ENCODE data around the gene LRRC37A. TPM values are rescaled to one million over a fixed set of nuclear protein-coding genes. Genes with fewer than 3 reads are reported as not detected.
A peak's percentile ranks its signal among the peaks of the same experiment; 100 is the strongest.
"Not testable (repeated sequence)": the region's sequence is repeated elsewhere in the genome, so short reads cannot be mapped to it uniquely, and the experiment has no call there.

The LRRC37A gene
- total RNA-seq: 1 to 10 TPM; 7.5 to 9.7 TPM
- polyA plus RNA-seq: 1 to 10 TPM in 1 of 3 donors, under 1 TPM in 2; 0.27 to 1.7 (median 0.42) TPM
- total RNA-seq: 0.19 to 6.4 (median 1.7) reads per million in 6 experiments

DNA sequence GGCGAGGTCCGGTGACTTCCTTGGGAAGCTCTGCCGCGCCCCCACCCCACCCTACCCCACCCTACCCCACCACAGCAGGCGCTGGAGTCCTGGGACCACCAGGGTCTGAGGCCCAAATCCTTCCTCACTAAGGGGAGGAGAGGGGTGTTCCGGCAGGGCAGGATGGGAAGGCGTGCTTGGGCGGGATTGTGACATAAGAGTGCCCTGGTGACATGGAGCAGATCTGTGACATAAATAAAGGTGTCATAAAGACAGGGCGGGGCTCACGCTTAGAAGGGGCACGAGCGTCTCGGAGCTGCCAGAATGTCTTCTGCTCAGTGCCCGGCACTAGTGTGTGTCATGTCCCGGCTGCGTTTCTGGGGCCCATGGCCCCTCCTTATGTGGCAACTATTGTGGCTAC is at the start of gene LRRC37A:
Gene LRRC37A (plus strand): TSS at position 301 of the 400 bp plus-strand sequence. CDS start 3 bp downstream, at position 304.
- H3K9me3 Mint-ChIP-seq, POLR2A ChIA-PET, H3K36me3 Mint-ChIP-seq, ATAC-seq, DNase-seq, H3K4me3 Mint-ChIP-seq, H3K27me3 Mint-ChIP-seq, H3K27ac Mint-ChIP-seq: not testable (repeated sequence)
- H3K4me1 Mint-ChIP-seq: peaks cover 6 to 16% (median 8%) of the 10 kb centered on the region in 4 donors

DNA sequence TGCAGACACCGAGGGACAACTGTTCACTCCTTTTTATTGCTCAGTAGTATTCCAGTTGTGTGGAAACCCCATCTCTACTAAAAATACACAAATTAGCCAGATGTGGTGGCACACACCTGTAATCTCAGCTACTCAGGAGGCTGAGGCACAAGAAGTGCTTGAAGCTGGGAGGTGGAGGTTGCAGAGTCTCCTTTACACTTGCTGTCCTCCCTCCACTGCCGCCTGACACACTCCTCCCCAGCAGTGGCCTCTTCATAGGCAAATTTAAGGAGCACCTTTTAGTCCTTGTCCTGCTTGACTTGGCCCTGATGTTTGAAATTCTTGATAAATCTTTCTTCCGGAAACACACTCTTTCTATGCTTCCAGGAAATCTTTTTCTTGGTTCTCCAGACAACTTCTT is 45.8 kb upstream of the LRRC37A start:
- H3K9me3 Mint-ChIP-seq, POLR2A ChIA-PET, DNase-seq, H3K4me1 Mint-ChIP-seq, H3K27me3 Mint-ChIP-seq, H3K36me3 Mint-ChIP-seq, ATAC-seq, H3K4me3 Mint-ChIP-seq: not testable (repeated sequence)
- H3K27ac Mint-ChIP-seq: peak overlapping the region in 1 of 10 donors; percentile 42

DNA sequence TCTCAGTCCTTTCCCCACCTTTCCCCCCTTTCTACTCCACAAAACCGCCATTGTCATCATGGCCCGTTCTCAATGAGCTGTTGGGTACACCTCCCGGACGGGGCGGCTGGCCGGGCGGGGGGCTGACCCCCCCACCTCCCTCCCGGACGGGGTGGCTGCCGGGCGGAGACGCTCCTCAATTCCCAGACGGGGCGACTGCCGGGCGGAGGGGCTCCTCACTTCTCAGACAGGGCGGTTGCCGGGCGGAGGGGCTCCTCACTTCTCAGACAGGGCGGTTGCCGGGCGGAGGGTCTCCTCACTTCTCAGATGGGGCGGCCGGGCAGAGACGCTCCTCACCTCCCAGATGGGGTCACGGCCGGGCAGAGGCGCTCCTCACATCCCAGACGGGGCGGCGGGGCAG is 42.1 kb upstream of the LRRC37A start:
- H3K4me1 Mint-ChIP-seq, H3K36me3 Mint-ChIP-seq, POLR2A ChIA-PET, H3K9me3 Mint-ChIP-seq, H3K27ac Mint-ChIP-seq, H3K27me3 Mint-ChIP-seq, ATAC-seq, DNase-seq, H3K4me3 Mint-ChIP-seq: not testable (repeated sequence)

DNA sequence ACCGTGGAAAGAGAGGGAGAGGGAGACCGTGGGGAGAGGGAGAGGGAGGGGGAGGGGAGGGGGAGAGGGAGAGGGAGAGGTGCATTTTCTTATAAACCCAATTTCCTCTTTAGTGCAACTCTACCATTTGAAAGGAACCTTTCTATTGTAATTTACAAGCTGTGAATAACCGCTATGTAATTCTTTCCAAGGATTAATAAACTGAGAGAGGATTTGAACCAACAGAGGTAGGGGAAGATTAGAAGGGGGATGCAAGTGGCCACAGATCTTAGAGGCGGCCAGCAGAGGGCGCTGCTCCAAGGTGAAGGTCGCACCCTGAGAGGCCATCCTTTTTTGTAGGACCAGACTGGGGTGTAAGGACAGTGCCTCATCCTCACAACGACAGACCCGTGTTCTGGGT is 41.2 kb upstream of the LRRC37A start:
- H3K4me1 Mint-ChIP-seq, H3K4me3 Mint-ChIP-seq, H3K36me3 Mint-ChIP-seq, H3K27me3 Mint-ChIP-seq, H3K9me3 Mint-ChIP-seq: not testable (repeated sequence)
- DNase-seq (peak; percentile 62 to 90 (median 76)), ATAC-seq (peak; percentile 98 to 100)
- POLR2A ChIA-PET: interaction anchor here (0.6 kb wide), 1 partner anchor 668 kb away, joined by 3 read pairs; no protein-coding TSS in a partner anchor
- H3K27ac Mint-ChIP-seq: peak overlapping the region in 1 of 10 donors; percentile 8

DNA sequence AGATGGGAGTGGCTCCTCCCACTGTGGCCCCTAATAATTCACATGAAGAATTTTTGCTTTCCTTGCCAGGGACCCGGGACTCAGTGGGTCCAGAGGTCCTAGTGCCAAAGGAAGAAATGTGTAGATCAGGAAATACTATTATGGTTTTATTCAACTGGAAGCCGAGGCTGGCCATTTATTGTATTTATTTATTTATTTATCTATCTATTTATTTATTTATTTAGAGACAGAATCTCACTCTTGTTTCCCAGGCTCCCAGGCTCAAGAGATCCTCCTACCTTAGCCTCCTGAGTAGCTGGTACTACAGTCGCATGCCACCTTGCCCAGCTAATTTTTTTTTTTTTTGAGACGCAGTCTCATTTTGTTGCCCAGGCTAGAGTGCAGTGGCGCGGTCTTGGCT is 40.7 kb upstream of the LRRC37A start:
- H3K4me1 Mint-ChIP-seq, H3K27me3 Mint-ChIP-seq, H3K9me3 Mint-ChIP-seq, DNase-seq, H3K27ac Mint-ChIP-seq, POLR2A ChIA-PET, H3K36me3 Mint-ChIP-seq, H3K4me3 Mint-ChIP-seq, ATAC-seq: not testable (repeated sequence)

DNA sequence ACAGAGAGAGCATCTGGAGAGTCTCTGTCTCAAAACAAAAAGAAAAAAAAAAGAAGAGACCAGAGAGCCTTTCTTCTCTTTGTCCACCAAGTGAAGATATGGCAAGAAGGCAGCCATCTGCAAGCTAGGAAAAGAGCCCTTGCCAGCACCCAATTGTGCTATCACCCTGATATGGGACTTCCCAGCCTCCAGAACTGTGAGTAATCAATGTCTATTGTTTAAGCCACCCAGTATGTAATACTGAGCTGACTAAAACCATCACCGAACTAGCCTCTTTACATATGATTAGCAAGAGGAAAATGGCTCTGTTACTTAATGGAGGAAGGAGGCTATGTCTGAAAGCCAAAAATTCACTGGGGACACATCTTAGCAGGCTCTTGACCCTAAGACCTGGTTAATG is 38.6 kb upstream of the LRRC37A start:
- ATAC-seq, H3K4me3 Mint-ChIP-seq: not testable (repeated sequence)

DNA sequence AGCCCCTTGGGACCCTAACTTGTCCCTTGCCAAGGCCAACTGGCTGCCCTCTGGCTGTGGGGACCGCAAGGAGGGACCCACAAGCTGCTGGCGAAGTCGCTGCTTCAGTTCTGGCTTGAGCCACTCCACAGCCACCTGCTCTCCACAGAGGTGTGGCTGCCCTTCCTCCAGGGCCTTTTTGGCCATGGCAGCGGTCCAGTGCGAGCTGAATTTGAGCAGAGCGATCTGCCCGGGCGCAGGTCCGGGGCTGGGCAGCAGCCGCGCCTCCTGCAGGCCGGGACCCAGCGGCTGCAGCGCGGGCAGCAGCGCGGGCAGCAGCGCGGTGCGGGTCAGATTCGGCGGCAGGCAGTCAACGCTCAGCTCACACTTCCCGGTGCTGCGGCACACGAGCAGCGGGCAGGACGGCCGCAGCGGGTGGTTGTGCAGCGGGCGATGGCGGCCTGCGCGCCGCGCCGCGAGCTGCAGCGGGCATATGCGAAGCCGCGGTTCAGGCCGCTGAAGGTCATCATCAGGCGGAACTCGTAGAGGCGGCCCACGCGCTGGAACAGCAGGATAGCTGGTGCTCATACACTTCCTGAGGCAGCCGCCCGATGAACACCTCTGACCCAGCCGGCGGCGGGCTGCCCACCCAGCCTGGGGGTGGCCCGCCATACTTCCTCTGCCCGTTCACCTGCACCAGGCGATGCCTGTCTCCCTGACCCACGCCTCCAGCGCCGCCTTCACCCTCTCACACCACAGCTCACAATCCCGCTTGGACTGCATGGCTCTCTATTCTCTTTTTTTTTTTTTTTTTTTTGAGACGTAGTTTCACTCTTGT is 34.9 kb upstream of the LRRC37A start:
- peak overlapping the region in 8 of 10 donors; percentile 41 to 93 (median 73) for H3K27ac Mint-ChIP-seq
- peak overlapping the region; percentile 78 to 93 (median 89) for H3K4me3 Mint-ChIP-seq
- ATAC-seq (peak; percentile 10 to 73), DNase-seq (peak in 3 of 10 donors; percentile 6 to 38 (median 9))
- H3K36me3 Mint-ChIP-seq, H3K9me3 Mint-ChIP-seq, H3K27me3 Mint-ChIP-seq: not testable (repeated sequence)
- POLR2A ChIA-PET: interaction anchor here (0.6 kb wide), 1 partner anchor 570 kb away, joined by 3 read pairs; no protein-coding TSS in a partner anchor
- H3K4me1 Mint-ChIP-seq: peaks cover 11 to 24% (median 18%) of the 10 kb centered on the region in 4 donors

More for the DNA sequence above, 38.6 kb upstream of the LRRC37A start:
- H3K4me1 Mint-ChIP-seq, H3K9me3 Mint-ChIP-seq, H3K27ac Mint-ChIP-seq, H3K36me3 Mint-ChIP-seq, H3K27me3 Mint-ChIP-seq, DNase-seq: not testable (repeated sequence)
- POLR2A ChIA-PET: interaction anchor here (0.7 kb wide), 1 partner anchor 96 kb away, joined by 4 read pairs; no protein-coding TSS in a partner anchor

DNA sequence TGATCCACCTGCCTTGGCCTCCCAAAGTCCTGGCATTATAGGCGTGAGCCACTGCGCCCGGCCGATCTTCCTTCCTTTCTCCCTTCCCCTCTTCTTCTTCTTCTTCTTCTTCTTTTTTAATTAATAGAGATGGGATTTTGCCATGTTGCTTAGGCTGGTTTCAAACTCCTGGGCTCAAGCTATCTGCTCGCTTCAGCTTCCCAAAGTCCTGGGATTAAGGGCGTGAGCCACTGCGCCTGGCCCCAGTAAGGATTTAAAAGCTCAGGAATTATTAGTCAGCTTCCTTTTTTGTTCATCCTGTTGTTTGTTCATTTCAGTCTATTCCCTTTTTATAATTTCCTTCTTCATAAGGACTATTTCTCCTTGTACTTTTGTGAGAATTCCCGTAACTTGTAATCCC is 32.7 kb upstream of the LRRC37A start:
- ATAC-seq: no peak
- peaks cover 0 to 6% (median 0%) of the 10 kb centered on the region in 3 donors for H3K36me3 Mint-ChIP-seq
- H3K9me3 Mint-ChIP-seq: no peaks in the 10 kb centered on the region
- POLR2A ChIA-PET: no interaction called here
- peaks cover 0 to 15% (median 3%) of the 10 kb centered on the region in 5 donors for H3K27me3 Mint-ChIP-seq
- H3K27ac Mint-ChIP-seq: peak overlapping the region in 4 of 10 donors; percentile 7 to 58 (median 29)
- H3K4me1 Mint-ChIP-seq: peaks cover 21 to 40% (median 35%) of the 10 kb centered on the region in 4 donors
- DNase-seq: no peak
- H3K4me3 Mint-ChIP-seq: peak overlapping the region in 4 of 10 donors; percentile 7 to 44 (median 36)

DNA sequence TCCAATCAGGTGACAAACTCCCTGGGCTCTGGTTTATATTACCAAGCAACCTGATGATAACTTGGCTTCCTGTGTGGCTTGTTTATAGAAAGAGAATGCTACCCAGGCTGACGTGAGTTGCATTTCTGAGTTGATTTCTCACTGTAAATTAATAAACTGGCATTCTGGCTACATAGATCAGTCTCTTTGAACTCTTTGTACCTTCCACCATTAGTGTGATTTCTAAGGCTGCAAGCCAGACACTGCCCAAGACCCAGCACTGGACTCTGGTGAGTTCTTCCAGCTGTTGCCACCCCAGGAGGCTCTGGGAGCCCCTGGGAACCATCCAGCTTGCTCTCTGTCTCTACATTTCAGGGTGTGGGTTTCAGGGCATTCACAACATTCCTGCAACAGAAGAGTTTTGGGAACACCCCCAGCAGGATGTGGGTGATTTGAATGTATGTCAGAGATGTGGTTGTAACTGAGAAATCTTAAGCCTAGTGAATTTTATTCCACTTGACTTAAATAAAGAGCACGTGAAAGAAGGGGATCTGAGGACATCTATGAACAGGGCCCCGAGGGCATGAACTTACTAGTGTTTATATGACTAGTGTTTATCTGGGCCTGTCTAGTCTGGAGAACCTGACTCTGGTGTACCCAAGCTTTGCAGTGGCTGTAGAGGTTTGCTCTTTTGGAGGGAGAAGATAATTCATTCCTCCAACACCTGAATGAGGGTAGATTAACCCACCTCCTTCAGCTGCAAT is 30.3 kb upstream of the LRRC37A start:
- Mint-ChIP-seq H3K36me3 (peaks cover 0 to 6% (median 0%) of the 10 kb centered on the region in 3 donors), H3K4me3 (peak overlapping the region; percentile 49 to 95 (median 68)), H3K27ac (peak overlapping the region; percentile 80 to 98 (median 94)), H3K9me3 (no peaks in the 10 kb centered on the region), H3K27me3 (peaks cover 0 to 19% (median 3%) of the 10 kb centered on the region in 5 donors), H3K4me1 (peaks cover 25 to 52% (median 45%) of the 10 kb centered on the region in 4 donors)
- POLR2A ChIA-PET: interaction anchor here (0.7 to 1.8 kb wide), 2 partner anchors 71 kb away, joined by 3 to 8 read pairs; partner anchors contain the start of gene KANSL1
- peak; percentile 16 to 64 for ATAC-seq
- DNase-seq: peak in 7 of 10 donors; percentile 19 to 72 (median 58)

DNA sequence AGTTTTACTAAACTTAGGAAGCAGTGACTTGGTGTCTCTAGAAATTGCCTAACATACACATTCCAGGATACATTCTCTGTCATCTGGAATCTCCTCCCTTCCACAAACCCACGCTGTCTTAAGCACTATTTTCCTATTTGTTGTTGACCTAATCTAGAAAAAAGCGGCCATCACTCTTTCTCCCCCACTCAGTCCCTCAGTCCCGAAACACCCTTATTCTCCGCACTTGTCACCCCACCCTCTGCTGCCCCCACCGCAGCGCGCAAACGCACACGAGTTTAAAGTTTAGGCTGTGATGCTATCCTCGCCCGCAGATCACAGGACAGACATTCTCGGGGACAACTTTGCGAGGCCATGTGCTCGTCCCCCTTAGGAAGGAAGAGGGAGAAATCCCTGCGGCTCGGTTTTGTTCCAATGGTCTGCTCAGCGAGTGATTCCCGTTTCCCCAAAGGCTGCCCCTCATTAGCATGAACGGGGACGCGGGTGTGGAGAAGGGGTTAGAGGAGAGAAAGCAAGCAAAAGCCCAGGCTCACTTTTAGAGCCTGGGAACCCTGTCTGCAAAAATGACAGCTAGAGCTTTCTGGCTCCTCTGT is 28.8 kb upstream of the LRRC37A start:
- Mint-ChIP-seq H3K27ac (peak overlapping the region; percentile 88 to 95 (median 94)), H3K4me3 (peak overlapping the region; percentile 87 to 95 (median 90)), H3K27me3 (peaks cover 0 to 13% (median 3%) of the 10 kb centered on the region in 5 donors), H3K4me1 (peaks cover 19 to 45% (median 38%) of the 10 kb centered on the region in 4 donors)
- DNase-seq (peak in 3 of 10 donors; percentile 10 to 30 (median 24)), ATAC-seq (peak; percentile 9 to 12)
- H3K36me3 Mint-ChIP-seq, H3K9me3 Mint-ChIP-seq: not testable (repeated sequence)
- POLR2A ChIA-PET: interaction anchor here (0.7 to 1.8 kb wide), 2 partner anchors 73 to 157 kb away, joined by 3 to 8 read pairs; partner anchors contain the start of gene KANSL1

DNA sequence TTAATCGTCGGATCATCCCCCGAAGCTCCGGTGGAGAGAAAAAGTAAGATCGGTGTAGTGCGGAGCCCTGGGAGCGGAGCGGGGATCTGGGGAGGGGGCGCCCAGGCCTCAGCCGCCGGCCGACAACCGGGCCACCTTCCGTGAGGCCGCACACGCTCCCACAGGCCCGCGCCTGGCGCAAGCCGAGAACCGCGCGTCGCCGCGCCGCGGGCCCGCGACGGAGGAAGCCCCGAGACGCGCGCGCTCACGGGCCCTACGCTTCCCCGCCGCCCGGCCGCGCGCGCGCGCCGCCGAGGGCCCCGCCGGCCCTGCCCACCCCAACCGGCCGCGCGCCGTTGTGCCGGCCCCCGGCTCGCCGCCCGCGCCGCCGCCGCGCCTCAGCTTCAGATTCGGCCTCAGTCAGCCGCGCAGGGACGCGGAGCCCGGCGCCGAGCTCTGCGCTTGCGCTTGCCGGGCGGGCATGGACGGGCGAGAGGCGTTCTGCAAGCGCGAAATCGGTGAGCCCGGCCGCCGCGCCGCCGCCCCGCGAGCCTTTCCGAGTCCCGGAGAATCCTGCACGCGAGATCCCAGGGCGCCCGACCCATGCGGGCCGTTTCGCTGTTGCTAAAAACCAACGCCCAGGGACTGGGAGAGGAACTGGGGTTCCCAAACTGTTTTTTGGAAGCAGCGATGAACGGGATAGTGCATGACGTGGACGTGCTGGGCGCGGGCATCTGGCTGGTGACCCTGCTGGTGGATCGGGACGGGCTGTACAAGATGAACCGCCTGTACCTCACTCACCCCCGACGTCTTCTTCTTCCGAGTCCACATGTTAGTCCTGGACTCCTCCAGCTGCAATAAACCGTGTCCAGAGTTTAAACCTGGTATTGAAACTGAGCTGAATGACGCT is 28.0 kb upstream of the LRRC37A start:
- Mint-ChIP-seq H3K4me3 (peak overlapping the region; percentile 87 to 96 (median 94)), H3K36me3 (no peaks in the 10 kb centered on the region), H3K9me3 (no peaks in the 10 kb centered on the region), H3K27ac (peak overlapping the region; percentile 90 to 95 (median 94)), H3K4me1 (peaks cover 19 to 45% (median 38%) of the 10 kb centered on the region in 4 donors), H3K27me3 (peaks cover 0 to 13% (median 3%) of the 10 kb centered on the region in 5 donors)
- DNase-seq (peak; percentile 62 to 89 (median 76)), ATAC-seq (peak; percentile 52 to 80)
- POLR2A ChIA-PET: interaction anchor here (0.7 to 2.2 kb wide), 2 partner anchors 73 to 158 kb away, joined by 3 to 8 read pairs; partner anchors contain the start of gene KANSL1
